GM21529 (cell line): Measurements from ENCODE around the gene UCP2.
"Not testable (repeated sequence)": the region's sequence is repeated elsewhere in the genome, so short reads cannot be mapped to it uniquely, and the experiment has no call there.

Experiments
- ATAC-seq: cut with Tn5 transposase; IDR thresholded peaks from one replicate; pipeline ENCODE4 v1.9.1; 2021; ENCODE audit not compliant: unreplicated experiment

UCP2 gene

GRCh38 chr11:73996161-73996747 lies 13.6 kb upstream of the UCP2 start:
- no peak for ATAC-seq

- peak; percentile 54 for ATAC-seq
Measured at GRCh38 chr11:73995731-73996130, 13.1 kb upstream of the UCP2 start.

- no peak for ATAC-seq
Measured at GRCh38 chr11:73995247-73995646, 12.6 kb upstream of the UCP2 start.

- ATAC-seq = peak; percentile 51
Measured at GRCh38 chr11:73991471-73992006, 8.9 kb upstream of the UCP2 start.

GRCh38 chr11:73990730-73991129 lies 8.1 kb upstream of the UCP2 start:
- no peak for ATAC-seq

- ATAC-seq = no peak
Measured at GRCh38 chr11:73989156-73989555, 6.5 kb upstream of the UCP2 start.

- ATAC-seq = no peak
Measured at GRCh38 chr11:73988227-73988626, 5.6 kb upstream of the UCP2 start.

- ATAC-seq = not testable (repeated sequence)
Measured at GRCh38 chr11:73985661-73986060, 3.0 kb upstream of the UCP2 start.

GRCh38 chr11:73983741-73984538 lies 1.3 kb upstream of the UCP2 start:
- no peak for ATAC-seq

- ATAC-seq = peak; percentile 65
Measured at GRCh38 chr11:73982990-73983740, 522 bp upstream of the UCP2 start.

GRCh38 chr11:73981051-73981805 lies 1.4 kb downstream of the UCP2 start:
- no peak for ATAC-seq

- ATAC-seq = peak; percentile 48
Measured at GRCh38 chr11:73980001-73980961, 2.4 kb downstream of the UCP2 start.

- ATAC-seq = no peak
Measured at GRCh38 chr11:73978576-73979086, 4.0 kb downstream of the UCP2 start.

- ATAC-seq = no peak
Measured at GRCh38 chr11:73977856-73978519, 4.7 kb downstream of the UCP2 start.

- ATAC-seq = no peak
Measured at GRCh38 chr11:73976451-73977151, 6.0 kb downstream of the UCP2 start.

- no peak for ATAC-seq
Measured at GRCh38 chr11:73975479-73975757, 7.2 kb downstream of the UCP2 start.

GRCh38 chr11:73974604-73975478 lies 7.8 kb downstream of the UCP2 start:
- ATAC-seq = no peak
